ENCODE results near the gene RHD. TPM values are rescaled to one million over a fixed set of nuclear protein-coding genes. Genes with fewer than 3 reads are reported as not detected.
"Not testable (repeated sequence)": the region's sequence is repeated elsewhere in the genome, so short reads cannot be mapped to it uniquely, and the experiment has no call there.

The RHD gene
- total and polyA plus RNA-seq, 3 experiments from 2014 or later: 0.46 TPM; not detected in 2

- CTCF ChIA-PET: interaction anchor here (0.7 kb wide), 1 partner anchor 15 kb away, joined by 5 read pairs; the partner anchor contains the start of gene SYF2
- Histone ChIP-seq H3K9me3 (ENCODE audit: low read length) (no peaks in the 10 kb centered on the region), H3K4me1 (ENCODE audit: insufficient read depth, low read length) (peaks cover 44% of the 10 kb centered on the region), H3K27me3 (ENCODE audit: insufficient read depth, low read length, poor library complexity, severe bottlenecking) (no peaks in the 10 kb centered on the region), H3K36me3 (ENCODE audit: insufficient read depth, low read length) (peaks cover 45% of the 10 kb centered on the region), H3K4me3 (ENCODE audit: low read length) (peak within 1 kb of the TSS; percentile 99), H3K27ac (ENCODE audit: low read depth, low read length) (peak within 1 kb of the TSS; percentile 99)
- Mint-ChIP-seq H3K36me3 (peaks cover 29 to 55% (median 30%) of the 10 kb centered on the region in 3 donors), H3K9me3 (peaks cover 0 to 3% (median 2%) of the 10 kb centered on the region in 5 donors), H3K27me3 (peaks cover 0 to 12% of the 10 kb centered on the region in 2 donors), H3K27ac (peak within 1 kb of the TSS; percentile 98 to 100 (median 99)), H3K4me3 (peak within 1 kb of the TSS; percentile 94 to 100 (median 99)), H3K4me1 (peaks cover 42 to 56% (median 54%) of the 10 kb centered on the region in 3 donors)
- POLR2A ChIA-PET: interaction anchor here (0.6 to 5.8 kb wide), 11 partner anchors 11 to 573 kb away, joined by 3 to 114 read pairs (median 4); partner anchors contain the start of genes MACO1, MTFR1L and SYF2
- DNase-seq: peak; percentile 99 to 100 (median 100)
Observed at GRCh38 chr1:25247024-25247828, 25.1 kb upstream of the RHD start, which contains the start of gene RSRP1. Gene RSRP1 (minus strand): TSS chr1:25247454. CDS start chr1:25246963, 491 bp downstream.

DNA sequence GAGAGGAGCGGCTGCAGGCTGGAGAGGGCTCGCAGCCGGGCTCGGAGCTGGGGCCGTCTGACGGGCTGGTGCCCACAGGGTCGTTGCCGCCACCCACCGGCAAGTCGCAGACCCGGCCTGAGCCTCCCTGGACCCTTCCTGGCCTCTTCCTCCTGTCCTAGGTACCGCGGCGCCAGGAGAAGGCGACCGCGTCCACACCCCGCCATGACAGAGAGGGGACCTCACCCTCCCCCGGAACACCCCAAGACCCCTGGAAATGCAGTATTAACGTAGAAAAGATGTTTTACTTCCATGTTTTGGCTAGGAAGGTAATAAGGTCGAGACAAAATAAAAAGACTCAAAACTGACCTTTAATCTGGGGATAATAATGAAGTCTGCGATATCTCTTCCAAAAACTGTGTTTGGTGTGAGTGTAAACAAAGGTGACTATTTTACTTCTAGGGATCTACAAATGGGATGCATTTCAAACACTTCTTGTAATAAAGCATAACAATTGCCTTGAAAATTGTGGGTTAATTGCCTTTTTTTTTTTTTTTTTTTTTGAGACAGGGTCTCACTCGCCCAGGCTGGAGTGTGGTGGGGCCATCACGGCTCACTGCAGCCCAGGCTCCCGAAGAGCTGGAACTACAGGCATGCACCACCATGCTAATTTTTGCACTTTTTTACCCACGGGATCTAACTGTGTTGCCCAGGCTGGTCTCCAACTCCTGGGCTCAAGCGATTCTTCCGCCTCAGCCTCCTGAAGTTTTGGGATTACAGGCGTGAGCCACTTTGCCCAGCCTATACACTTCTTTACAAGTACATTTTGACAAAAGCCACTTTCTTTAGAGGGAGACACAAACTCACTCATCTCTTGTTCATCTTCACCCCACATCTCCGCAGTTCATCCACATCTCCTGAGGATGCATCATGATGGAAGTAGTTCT, 24.2 kb upstream of the RHD start:
- Mint-ChIP-seq H3K4me1 (peaks cover 40 to 50% (median 45%) of the 10 kb centered on the region in 3 donors), H3K4me3 (peak overlapping the region; percentile 94 to 100 (median 99)), H3K9me3 (peaks cover 0 to 3% (median 2%) of the 10 kb centered on the region in 5 donors), H3K27ac (peak overlapping the region; percentile 47 to 100 (median 86)), H3K36me3 (peaks cover 25 to 49% (median 27%) of the 10 kb centered on the region in 3 donors), H3K27me3 (peaks cover 0 to 12% of the 10 kb centered on the region in 2 donors)
- ChIA-PET CTCF (interaction anchor here (0.7 kb wide), 1 partner anchor 16 kb away, joined by 5 read pairs; the partner anchor contains the start of gene SYF2), POLR2A (interaction anchor here (0.6 to 5.8 kb wide), 11 partner anchors 10 to 572 kb away, joined by 3 to 114 read pairs (median 4); partner anchors contain the start of genes MACO1, MTFR1L and SYF2)
- Histone ChIP-seq H3K9me3 (ENCODE audit: low read length) (no peaks in the 10 kb centered on the region), H3K27ac (ENCODE audit: low read depth, low read length) (peak overlapping the region; percentile 99), H3K27me3 (ENCODE audit: insufficient read depth, low read length, poor library complexity, severe bottlenecking) (no peaks in the 10 kb centered on the region), H3K4me3 (ENCODE audit: low read length) (peak overlapping the region; percentile 99), H3K4me1 (ENCODE audit: insufficient read depth, low read length) (peaks cover 39% of the 10 kb centered on the region), H3K36me3 (ENCODE audit: insufficient read depth, low read length) (peaks cover 37% of the 10 kb centered on the region)
- DNase-seq: no peak

- POLR2A ChIA-PET: no interaction called here
- Mint-ChIP-seq H3K9me3 (no peaks in the 10 kb centered on the region), H3K4me3 (no peak overlapping the region)
Observed at GRCh38 chr1:25253911-25254310, 18.4 kb upstream of the RHD start.

DNA sequence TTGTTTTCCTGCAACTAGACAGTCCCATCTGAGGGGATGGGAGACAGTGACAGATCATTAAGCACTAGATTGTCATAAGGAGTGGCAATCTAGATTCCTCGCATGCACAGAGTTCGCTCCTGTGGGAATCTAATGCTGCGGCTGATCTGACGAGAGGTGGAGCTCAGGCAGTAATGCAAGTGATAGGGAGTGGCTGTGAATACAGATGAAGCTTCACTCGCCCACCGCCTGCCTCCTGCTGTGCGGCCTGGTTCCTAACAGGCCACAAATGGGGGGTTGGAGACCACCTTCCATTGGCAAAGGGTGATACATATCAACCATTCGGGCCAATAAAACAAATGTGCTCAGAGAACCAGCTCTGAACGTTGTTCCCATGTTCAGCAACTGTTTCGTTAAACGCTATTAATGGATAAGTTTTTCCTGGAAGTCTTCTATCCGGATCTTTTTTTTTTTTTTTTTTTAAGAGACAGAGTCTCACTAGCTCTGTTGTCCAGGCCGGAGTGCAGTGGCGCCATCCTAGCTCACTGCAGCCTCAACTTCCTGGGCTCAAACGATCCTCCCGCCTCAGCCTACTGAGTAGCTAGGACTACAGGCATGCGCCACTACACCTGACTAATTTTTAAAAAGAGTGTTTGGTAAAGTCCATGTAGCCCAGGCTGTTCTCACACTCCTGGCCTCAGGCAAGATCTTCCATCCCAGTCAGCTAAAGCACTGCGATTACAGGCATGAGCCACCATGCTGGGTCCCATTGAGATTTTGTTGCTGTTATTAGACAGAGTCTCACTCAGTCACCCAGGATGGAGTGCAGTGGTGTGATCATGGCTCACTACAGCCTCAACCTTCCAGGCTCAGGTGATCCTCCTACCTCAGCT, 16.4 kb upstream of the RHD start:
- ChIA-PET CTCF (interaction anchor here (0.5 to 0.7 kb wide), 2 partner anchors 17 to 556 kb away, joined by 3 read pairs; no protein-coding TSS in a partner anchor), POLR2A (interaction anchor here (0.6 to 1.0 kb wide), 2 partner anchors 18 to 23 kb away, joined by 3 to 5 read pairs; partner anchors contain the start of gene SYF2)

More at GRCh38 chr1:25253911-25254310, 18.4 kb upstream of the RHD start:
- no peaks in the 10 kb centered on the region for H3K4me1 ChIP-seq (ENCODE audit: insufficient read depth, low read length)
- CTCF ChIA-PET: no interaction called here
- no peaks in the 10 kb centered on the region for H3K36me3 ChIP-seq (ENCODE audit: insufficient read depth, low read length)
- peaks cover 4 to 26% (median 7%) of the 10 kb centered on the region in 3 donors for H3K4me1 Mint-ChIP-seq
- H3K9me3 ChIP-seq (ENCODE audit: low read length): no peaks in the 10 kb centered on the region
- H3K4me3 ChIP-seq (ENCODE audit: low read length): no peak overlapping the region
- H3K27me3 Mint-ChIP-seq: no peaks in the 10 kb centered on the region
- peaks cover 0 to 16% (median 2%) of the 10 kb centered on the region in 3 donors for H3K36me3 Mint-ChIP-seq
- no peaks in the 10 kb centered on the region for H3K27me3 ChIP-seq (ENCODE audit: insufficient read depth, low read length, poor library complexity, severe bottlenecking)
- no peak overlapping the region for H3K27ac ChIP-seq (ENCODE audit: low read depth, low read length)
- H3K27ac Mint-ChIP-seq: peak overlapping the region in 2 of 8 donors; percentile 17 to 73
- no peak for DNase-seq

DNA sequence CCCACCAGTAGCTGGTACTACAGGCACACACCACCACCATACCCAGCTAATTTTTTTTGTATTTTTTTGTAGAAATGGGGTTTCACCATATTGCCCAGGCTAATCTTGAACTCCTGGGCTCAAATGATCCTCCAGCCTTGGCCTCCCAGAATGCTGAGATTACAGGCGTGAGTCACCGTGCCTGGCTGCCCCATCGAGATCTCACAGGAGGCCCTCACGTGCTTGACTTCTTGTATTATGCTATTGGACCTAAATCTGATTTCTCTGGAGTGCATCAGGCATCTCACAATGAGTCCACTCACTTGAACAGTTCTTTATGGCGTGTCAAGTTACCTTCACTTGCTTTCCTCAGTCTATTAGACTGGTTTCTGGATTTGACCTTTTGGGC, 15.7 kb upstream of the RHD start:
- H3K36me3 Mint-ChIP-seq: peaks cover 0 to 19% (median 2%) of the 10 kb centered on the region in 3 donors
- peak overlapping the region in 1 of 8 donors; percentile 75 for H3K27ac Mint-ChIP-seq
- H3K27me3 Mint-ChIP-seq: no peaks in the 10 kb centered on the region
- no peaks in the 10 kb centered on the region for H3K9me3 Mint-ChIP-seq
- H3K9me3 ChIP-seq (ENCODE audit: low read length): no peaks in the 10 kb centered on the region
- POLR2A ChIA-PET: no interaction called here
- H3K4me3 ChIP-seq (ENCODE audit: low read length): no peak overlapping the region
- DNase-seq: no peak
- H3K27ac ChIP-seq (ENCODE audit: low read depth, low read length): no peak overlapping the region
- H3K4me1 Mint-ChIP-seq: peaks cover 10 to 43% (median 14%) of the 10 kb centered on the region in 3 donors
- H3K4me1 ChIP-seq (ENCODE audit: insufficient read depth, low read length): peaks cover 7% of the 10 kb centered on the region
- H3K27me3 ChIP-seq (ENCODE audit: insufficient read depth, low read length, poor library complexity, severe bottlenecking): no peaks in the 10 kb centered on the region
- H3K4me3 Mint-ChIP-seq: no peak overlapping the region
- CTCF ChIA-PET: no interaction called here
- no peaks in the 10 kb centered on the region for H3K36me3 ChIP-seq (ENCODE audit: insufficient read depth, low read length)

More for the DNA sequence above, 16.4 kb upstream of the RHD start:
- no peaks in the 10 kb centered on the region for H3K9me3 ChIP-seq (ENCODE audit: low read length)
- H3K4me1 ChIP-seq (ENCODE audit: insufficient read depth, low read length): peaks cover 7% of the 10 kb centered on the region
- H3K4me3 ChIP-seq (ENCODE audit: low read length): no peak overlapping the region
- H3K36me3 ChIP-seq (ENCODE audit: insufficient read depth, low read length): no peaks in the 10 kb centered on the region
- Mint-ChIP-seq H3K27ac (peak overlapping the region in 1 of 8 donors; percentile 75), H3K36me3 (peaks cover 0 to 19% (median 2%) of the 10 kb centered on the region in 3 donors), H3K27me3 (no peaks in the 10 kb centered on the region), H3K4me3 (no peak overlapping the region), H3K4me1 (peaks cover 10 to 41% (median 14%) of the 10 kb centered on the region in 3 donors), H3K9me3 (no peaks in the 10 kb centered on the region)
- no peak overlapping the region for H3K27ac ChIP-seq (ENCODE audit: low read depth, low read length)
- no peaks in the 10 kb centered on the region for H3K27me3 ChIP-seq (ENCODE audit: insufficient read depth, low read length, poor library complexity, severe bottlenecking)
- DNase-seq: no peak

DNA sequence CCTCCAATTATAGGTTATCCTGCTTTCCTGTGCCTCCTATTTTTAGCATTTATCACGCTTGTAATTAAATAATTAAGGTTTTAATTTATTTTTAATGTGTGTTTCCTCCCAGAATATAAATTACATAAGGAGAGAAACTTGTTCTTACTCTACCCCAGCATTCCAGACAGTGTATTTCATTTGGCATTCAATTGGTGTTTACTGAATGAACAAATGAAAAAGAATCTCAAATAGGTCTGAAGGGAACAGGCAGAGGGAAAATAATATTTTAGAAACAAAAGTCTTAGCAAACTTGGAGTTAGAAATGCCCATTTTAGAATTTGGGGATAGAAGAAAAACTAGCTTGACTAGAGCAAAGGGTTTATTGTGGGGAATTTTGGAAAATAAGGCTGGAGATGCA, 15.1 kb upstream of the RHD start:
- Histone ChIP-seq H3K27ac (ENCODE audit: low read depth, low read length) (no peak overlapping the region), H3K4me3 (ENCODE audit: low read length) (no peak overlapping the region), H3K36me3 (ENCODE audit: insufficient read depth, low read length) (no peaks in the 10 kb centered on the region), H3K27me3 (ENCODE audit: insufficient read depth, low read length, poor library complexity, severe bottlenecking) (no peaks in the 10 kb centered on the region), H3K9me3 (ENCODE audit: low read length) (no peaks in the 10 kb centered on the region), H3K4me1 (ENCODE audit: insufficient read depth, low read length) (peaks cover 7% of the 10 kb centered on the region)
- Mint-ChIP-seq H3K27me3 (no peaks in the 10 kb centered on the region), H3K4me1 (peaks cover 14 to 48% (median 18%) of the 10 kb centered on the region in 3 donors), H3K27ac (peak overlapping the region in 1 of 8 donors; percentile 47), H3K4me3 (no peak overlapping the region), H3K36me3 (peaks cover 0 to 20% (median under 1%) of the 10 kb centered on the region in 3 donors), H3K9me3 (no peaks in the 10 kb centered on the region)
- ChIA-PET CTCF (no interaction called here), POLR2A (interaction anchor here (0.6 to 1.9 kb wide), 3 partner anchors 10 to 342 kb away, joined by 5 to 9 read pairs (median 7); partner anchors contain the start of gene RSRP1)
- DNase-seq: no peak

DNA sequence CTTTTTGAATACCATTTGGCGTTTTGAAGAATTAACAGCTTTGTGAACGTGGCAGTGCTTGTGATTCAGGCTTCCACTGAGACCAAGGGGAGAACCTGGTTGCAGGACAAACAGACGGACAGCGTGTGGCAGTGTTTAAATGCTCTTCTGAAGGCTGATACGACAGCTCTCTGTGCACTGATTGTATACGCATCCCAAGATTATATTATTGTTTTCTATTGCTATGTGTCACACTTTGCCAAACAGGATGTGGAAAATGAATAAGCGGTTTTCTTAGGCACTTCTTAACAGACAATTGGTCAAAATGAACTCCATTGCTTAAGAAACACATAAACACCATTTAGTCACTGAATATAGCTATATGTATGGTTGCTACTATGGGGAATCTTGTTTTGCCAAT, 12.5 kb upstream of the RHD start:
- H3K36me3 ChIP-seq (ENCODE audit: insufficient read depth, low read length); DNase-seq; H3K4me1 ChIP-seq (ENCODE audit: insufficient read depth, low read length); H3K9me3 Mint-ChIP-seq; H3K27me3 Mint-ChIP-seq; H3K9me3 ChIP-seq (ENCODE audit: low read length); CTCF ChIA-PET; H3K4me3 ChIP-seq (ENCODE audit: low read length); H3K27ac ChIP-seq (ENCODE audit: low read depth, low read length); H3K4me3 Mint-ChIP-seq; H3K27me3 ChIP-seq (ENCODE audit: insufficient read depth, low read length, poor library complexity, severe bottlenecking): not testable (repeated sequence)
- peaks cover 0 to 30% (median 4%) of the 10 kb centered on the region in 3 donors for H3K36me3 Mint-ChIP-seq
- POLR2A ChIA-PET: interaction anchor here (1.6 kb wide), 1 partner anchor 13 kb away, joined by 5 read pairs; the partner anchor contains the start of gene RSRP1
- peaks cover 21 to 60% (median 26%) of the 10 kb centered on the region in 3 donors for H3K4me1 Mint-ChIP-seq
- peak overlapping the region in 6 of 8 donors; percentile 15 to 74 (median 52) for H3K27ac Mint-ChIP-seq

Measured in CD8-positive, alpha-beta memory T cell (primary cell).